Hair follicle dermal papilla cell (primary cell): ENCODE measurements around the gene CHPF2. TPM values are rescaled to one million over a fixed set of nuclear protein-coding genes. Genes with fewer than 3 reads are reported as not detected.

Source experiments
- total RNA-seq: library from RNA; depleted of rRNA; stranded (reverse); fragments of >200 nt; gene quantifications from 2 replicates; pipeline ENCODE4 v1.2.3, GENCODE V29; 2012

CHPF2 gene, protein sequence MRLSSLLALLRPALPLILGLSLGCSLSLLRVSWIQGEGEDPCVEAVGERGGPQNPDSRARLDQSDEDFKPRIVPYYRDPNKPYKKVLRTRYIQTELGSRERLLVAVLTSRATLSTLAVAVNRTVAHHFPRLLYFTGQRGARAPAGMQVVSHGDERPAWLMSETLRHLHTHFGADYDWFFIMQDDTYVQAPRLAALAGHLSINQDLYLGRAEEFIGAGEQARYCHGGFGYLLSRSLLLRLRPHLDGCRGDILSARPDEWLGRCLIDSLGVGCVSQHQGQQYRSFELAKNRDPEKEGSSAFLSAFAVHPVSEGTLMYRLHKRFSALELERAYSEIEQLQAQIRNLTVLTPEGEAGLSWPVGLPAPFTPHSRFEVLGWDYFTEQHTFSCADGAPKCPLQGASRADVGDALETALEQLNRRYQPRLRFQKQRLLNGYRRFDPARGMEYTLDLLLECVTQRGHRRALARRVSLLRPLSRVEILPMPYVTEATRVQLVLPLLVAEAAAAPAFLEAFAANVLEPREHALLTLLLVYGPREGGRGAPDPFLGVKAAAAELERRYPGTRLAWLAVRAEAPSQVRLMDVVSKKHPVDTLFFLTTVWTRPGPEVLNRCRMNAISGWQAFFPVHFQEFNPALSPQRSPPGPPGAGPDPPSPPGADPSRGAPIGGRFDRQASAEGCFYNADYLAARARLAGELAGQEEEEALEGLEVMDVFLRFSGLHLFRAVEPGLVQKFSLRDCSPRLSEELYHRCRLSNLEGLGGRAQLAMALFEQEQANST
- total RNA-seq = 94.7 and 105 TPM in 2 replicates

GRCh38 chr7:151232091-151232916 is at the start of gene CHPF2:
Gene CHPF2 (plus strand): TSS chr7:151232483. CDS start chr7:151234012, 1,529 bp downstream.

DNA sequence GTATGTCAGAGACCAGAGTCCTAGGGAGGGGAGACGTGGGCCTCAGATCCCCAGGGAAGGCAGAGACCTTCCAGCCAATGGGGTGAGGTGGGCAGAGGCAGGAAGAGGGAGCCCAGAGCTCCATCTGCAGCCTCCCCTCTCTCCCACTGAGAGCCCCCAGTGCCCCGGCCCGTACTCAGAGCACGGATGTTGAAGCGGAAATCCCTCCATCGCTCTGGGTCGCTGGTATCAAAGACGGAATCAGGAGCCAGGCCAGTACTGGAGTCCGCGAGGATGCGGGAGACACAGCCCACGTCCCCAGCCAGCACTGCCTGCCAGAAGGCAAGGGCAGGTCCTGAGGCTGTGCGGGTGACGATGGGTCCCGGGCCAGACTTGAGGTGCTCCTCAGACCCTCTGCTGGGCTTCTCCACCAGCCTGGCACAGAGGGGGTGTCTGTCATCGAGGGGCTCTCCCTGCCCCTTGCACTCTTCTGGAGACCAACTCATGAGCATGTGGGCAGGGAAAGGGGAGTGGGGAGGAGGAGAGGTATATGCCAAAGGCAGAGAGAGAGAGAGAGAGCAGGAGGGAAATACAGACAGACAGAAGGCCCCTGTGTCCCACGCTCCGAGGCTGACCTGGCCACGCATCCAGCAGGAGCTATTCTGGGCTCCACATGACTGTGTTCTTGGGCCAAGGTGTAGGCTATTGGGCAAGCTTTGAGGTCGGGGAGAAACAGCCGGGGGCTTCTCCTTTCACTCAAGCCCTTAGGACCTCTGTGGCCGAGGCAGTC is 45.5 kb upstream of the CHPF2 start, which contains the start of gene ASB10:
Gene ASB10, minus strand, starts transcription at position 611 of the 769 bp plus-strand sequence. Its CDS starts 120 bp downstream, at position 491.

GRCh38 chr7:151210087-151210854 is 22.0 kb upstream of the CHPF2 start, which contains the start of gene H2BK1:
Gene H2BK1 (minus strand): TSS chr7:151210488. CDS start chr7:151210318, 170 bp downstream.

DNA sequence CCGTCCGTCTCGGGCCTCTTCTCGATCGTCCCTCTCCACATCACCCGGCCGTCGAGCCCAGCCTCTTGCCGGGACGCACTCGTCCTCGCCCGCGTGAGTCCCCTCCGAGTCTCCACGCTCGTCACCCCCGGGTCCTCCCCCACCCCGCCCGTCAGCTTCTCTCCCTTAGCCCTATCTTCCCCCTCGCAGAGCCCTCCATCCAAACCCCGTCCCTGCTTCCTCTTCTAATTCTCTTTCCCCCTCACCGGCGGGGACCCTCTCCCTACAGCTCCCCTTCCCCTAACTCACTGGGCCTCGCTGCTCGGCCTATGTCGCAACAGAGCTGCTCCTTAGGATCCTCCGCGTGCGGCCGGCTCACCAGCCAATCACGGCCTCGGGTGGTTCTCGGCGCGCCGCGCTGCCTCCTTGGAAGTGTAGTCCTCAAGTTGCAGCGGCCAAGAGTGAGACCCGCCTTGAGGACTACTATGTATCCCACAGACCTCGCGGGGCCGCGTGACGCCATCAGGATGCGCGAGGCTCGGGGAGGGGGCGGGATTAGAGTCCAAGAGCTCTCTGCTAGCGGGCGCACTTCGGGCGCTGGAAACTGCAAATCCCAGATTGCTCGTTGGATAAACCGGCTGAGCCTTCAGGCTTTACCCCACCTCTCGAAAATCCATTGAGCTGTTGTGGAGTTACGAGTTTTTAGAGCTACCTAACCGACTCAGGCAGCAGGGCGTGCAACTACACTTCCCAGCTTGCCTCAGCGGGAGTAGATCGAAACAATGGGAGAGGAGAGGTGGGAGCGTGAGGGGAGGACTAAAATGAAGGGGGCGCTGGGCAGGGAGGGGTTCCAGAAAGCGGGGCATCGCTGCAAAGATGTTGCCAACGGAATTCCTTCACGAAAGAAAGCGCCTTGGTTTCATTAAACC is 5.2 kb upstream of the CHPF2 start, which contains the start of gene ABCF2:
Gene ABCF2, minus strand, starts transcription at position 331 of the 908 bp plus-strand sequence. CDS start 747 bp downstream, outside the sequence.

DNA sequence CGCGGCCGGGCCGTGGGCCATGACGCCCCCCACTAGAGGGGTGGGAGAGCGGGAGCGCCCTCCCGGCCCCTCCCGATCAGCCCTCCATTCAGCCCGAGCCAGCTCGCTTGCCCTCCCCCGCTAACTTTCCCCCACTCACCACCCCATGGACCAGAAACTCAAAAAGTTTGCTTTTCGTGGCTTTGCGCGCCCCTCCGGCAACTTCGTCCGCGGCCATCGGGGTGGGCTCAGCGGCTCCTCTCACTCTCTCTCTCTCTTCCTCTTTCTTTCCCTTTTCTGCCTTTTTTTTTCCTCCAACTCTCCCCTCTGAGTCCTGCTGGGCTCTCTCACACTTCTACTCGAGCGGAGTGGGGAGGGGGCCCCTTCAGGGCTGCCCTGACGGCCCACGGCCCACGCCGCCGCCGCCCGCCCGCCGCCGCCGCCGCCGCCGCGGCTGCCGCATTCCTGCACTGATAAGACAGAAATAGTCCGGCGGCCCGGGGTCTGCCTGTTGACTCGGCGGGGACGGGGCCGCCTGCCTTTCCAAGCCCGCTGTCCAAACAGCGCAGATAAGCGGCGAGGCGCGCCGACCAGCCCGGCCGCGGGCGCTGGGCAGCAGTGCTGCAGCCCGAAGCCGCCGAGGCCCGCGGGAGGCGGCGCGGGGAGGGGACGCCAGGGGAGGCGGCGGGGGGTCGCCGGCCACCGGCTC is 16.2 kb downstream of the CHPF2 start, which contains the start of gene SMARCD3:
Gene SMARCD3, minus strand, starts transcription at position 349 of the 688 bp plus-strand sequence. Its CDS starts 132 bp downstream, at position 217.

Other genes with a start within 250 kb of the CHPF2 start
- gene NOS3, start 241.5 kb upstream of the CHPF2 start, total RNA-seq = 1.5 and 3.9 TPM in 2 replicates
- under 0.01 and 0.16 TPM in 2 replicates for gene ATG9B, start 208.0 kb upstream of the CHPF2 start, total RNA-seq
- gene ABCB8, start 204.0 kb upstream of the CHPF2 start, total RNA-seq = 33.9 and 37.3 TPM in 2 replicates
- 0.12 and 0.16 TPM in 2 replicates for gene ASIC3, start 184.0 kb upstream of the CHPF2 start, total RNA-seq
- 12.2 and 12.4 TPM in 2 replicates for gene CDK5, start 174.6 kb upstream of the CHPF2 start, total RNA-seq
- 69.2 and 82.3 TPM in 2 replicates for gene SLC4A2, start 172.9 kb upstream of the CHPF2 start, total RNA-seq
- 134 and 135 TPM in 2 replicates for gene FASTK, start 151.7 kb upstream of the CHPF2 start, total RNA-seq
- gene TMUB1, start 149.0 kb upstream of the CHPF2 start, total RNA-seq = 18.3 and 24.5 TPM in 2 replicates
- gene AGAP3, start 146.0 kb upstream of the CHPF2 start, total RNA-seq = 42.9 and 73.5 TPM in 2 replicates
- not detected in 2 replicates for gene GBX1, start 64.8 kb upstream of the CHPF2 start, total RNA-seq
- not detected in 2 replicates for gene ASB10, start 45.2 kb upstream of the CHPF2 start, total RNA-seq
- not detected in 2 replicates for gene H2BK1, start 22.0 kb upstream of the CHPF2 start, total RNA-seq
- 56.0 and 57.3 TPM in 2 replicates for gene ABCF2, start 5.3 kb upstream of the CHPF2 start, total RNA-seq
- 46.2 and 52.7 TPM in 2 replicates for gene SMARCD3, start 16.2 kb downstream of the CHPF2 start, total RNA-seq
- 35.0 and 38.7 TPM in 2 replicates for gene NUB1, start 109.3 kb downstream of the CHPF2 start, total RNA-seq
- gene WDR86, start 177.6 kb downstream of the CHPF2 start, total RNA-seq = 0.24 and 1.1 TPM in 2 replicates
- gene CRYGN, start 207.7 kb downstream of the CHPF2 start, total RNA-seq = 0.16 and 0.61 TPM in 2 replicates